Hypothalamus (tissue), 51 donors: ENCODE data around the gene KCNG1.
A peak's percentile ranks its signal among the peaks of the same experiment; 100 is the strongest.

Source experiments
- DNase-seq, 51 donors: peaks; one replicate each; lab custom pipeline; 2025; lab: John Stamatoyannopoulos, UW

KCNG1 gene

DNA sequence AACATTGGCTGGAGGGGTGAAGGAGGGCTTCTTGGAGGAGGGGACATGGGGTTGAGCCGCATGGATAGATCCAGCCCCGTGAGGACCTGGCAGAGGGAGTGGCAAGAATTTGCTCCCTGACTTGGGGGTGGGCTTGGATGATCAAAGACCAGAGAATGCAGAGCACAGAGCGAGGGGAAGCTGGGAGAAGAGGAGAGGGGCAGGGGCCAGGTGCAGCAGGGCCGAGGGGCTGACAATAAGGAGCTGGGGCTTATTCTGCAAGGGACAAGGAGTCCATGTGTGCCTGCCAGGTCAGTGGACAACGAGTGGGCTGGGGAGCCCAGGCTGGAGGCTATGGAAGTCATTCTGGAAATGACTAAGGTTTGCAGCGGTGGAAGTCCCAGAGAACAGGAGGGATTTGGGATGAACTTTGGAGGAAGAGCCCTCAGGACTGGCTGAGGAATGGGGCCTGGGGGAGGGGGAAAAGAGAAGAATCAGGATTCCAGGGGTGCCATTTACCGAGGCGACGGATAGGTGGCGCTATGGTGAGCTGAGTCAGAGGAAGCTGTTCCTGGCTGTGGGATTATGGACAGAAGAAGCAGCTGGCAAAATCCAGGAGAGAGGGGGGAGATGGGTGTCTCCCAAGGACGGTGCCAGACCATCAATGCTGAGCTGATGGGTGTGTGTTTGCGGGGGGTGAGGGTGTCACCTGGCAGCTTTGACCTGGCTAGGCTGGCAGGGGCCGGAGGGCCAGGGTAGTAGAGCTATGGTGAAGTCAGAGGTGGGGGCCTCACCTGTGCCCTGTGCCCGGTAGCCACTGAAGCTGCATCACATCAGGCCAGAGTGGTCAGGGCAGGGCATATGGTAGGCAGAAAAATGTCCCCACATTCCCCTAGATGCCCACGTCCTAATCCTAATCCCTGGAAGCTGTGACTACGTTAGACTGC, 7.8 kb downstream of the KCNG1 start:
- DNase-seq, result peak in 33 of 51 donors; percentile 2 to 66 (median 24)

DNA sequence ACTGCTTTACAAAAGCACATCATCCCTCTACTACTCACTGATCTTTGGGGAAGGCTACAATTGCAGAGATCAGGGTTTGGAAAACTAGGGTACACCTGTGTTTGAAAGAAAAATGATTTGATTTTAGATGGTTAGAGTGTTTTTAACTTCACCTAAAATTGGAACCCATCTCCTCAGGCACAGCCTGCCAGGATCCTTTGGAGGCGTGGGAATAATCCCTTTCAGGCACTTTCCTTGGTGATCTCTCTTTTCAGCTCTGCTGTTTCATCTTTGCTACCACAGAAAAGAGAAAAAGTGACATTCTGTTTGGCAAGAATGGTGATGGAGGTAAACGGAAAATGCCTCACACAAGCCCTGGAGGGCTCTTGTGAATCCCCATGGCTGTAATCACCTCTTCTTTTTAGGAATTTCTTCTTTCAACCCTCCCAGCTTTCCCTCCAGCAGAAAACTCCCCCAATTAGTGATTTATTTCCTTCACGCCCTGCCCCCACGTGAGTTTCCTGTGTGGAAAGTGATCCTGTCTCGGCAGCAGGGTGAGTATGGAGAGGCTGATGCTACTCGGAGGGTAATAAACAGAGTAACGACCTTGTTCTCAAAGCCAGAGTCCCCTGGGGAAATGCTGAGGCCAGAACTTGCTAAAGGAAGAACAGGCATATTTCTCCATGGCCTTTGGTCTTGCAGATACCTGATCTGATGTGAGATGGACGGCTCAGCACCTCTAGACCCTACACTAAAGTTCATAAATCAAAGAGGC, 9.2 kb downstream of the KCNG1 start:
- DNase-seq, result no peak

- DNase-seq, result no peak
These were observed 10.6 kb downstream of the KCNG1 start for GRCh38 chr20:51012357-51012756.

DNA sequence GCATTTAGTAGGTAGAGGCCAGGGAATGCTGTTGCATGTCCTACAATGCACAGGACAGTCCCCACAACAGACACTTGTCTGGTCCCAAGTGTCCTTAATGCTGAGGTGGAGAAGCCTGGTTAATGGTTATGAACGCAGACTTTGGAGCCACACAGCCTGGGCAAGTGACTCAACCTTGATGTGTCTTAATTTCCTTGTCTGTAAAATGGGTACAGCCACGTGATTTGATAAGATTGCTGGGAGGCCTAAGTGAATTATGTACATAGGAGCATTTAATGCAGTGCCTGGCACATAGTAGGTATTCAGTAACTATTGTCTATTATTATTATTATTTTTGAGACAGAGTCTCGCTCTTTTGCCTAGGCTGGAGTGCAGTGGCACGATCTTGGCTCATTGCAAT, 11.4 kb downstream of the KCNG1 start:
- no peak for DNase-seq

DNA sequence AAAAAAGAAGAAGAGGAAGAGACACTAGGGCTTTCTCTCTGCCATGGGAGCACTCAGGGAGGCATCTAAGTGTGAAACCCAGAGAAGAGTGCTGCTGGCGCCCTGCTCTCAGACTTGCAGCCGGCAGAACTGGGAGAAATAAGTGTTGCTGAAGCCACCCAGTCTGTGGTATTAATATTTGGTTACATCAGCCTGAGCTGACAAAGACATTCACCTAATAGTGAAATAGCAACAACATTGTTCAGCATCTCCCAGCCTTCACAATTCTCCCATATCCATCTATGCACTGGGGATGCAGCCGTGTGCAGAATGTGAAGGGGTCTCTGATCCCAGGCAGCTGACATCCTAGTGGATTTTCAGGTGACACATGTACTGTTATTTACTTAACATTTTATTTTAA, 12.0 kb downstream of the KCNG1 start:
- no peak for DNase-seq

DNA sequence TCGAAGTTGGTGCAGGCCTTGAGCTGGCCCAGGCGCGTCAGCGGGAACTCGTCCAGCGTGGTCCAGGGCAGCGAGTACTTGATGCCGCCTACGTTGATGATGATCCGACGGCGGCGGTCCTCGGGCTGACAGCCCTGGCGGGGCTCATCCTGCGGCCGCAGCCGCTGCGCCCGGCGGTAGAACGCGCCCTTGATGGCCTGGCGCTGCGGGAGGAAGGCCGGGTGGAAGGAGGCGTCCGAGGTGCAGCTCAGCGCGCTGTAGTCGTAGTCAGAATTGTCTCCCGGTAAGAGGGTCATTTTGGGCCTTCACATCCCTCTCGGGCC, 12.9 kb downstream of the KCNG1 start:
- no peak for DNase-seq

GRCh38 chr20:51009303-51010042, 13.4 kb downstream of the KCNG1 start:
- no peak for DNase-seq

GRCh38 chr20:51008718-51009117, 14.2 kb downstream of the KCNG1 start:
- DNase-seq, result no peak

DNA sequence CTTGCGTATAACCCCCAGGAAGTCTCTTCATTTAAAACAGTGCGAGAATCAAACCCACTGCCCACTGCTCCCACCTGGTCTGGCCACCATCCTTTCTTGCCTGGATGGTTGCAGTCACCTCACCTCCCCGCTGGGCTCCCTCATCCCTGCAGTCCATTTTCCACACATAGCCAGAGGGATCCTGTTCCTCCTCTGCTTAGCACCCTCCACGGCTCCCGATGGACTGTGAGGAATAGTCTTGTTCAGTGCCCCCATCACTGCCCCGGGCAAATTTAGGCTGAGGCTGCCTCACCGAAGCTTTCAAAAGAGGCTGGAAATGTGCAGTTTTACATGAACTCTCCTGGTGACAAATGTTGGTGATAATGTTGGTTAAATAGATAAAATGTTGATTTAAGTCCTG, 17.7 kb downstream of the KCNG1 start:
- DNase-seq, result no peak

DNA sequence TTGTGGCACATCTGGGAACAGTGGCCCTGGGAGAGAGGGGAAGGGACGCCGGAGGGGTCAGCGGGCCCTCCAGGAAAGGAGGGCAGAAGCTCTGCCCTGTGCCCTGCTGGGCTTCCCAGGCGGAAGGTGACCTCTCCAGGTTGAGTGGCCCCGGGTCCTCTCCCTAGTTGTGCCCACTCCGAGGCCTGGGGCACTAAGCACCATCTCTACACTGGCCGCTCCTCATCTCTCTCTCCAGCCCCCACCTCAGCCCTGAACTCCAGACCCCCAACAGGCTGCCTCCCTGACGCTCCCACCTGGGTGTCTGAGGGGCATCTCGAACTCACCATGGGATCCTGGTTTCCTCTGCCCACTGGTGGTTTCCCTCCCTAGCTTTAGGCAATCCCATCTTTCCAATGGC, 18.1 kb downstream of the KCNG1 start:
- no peak for DNase-seq

DNA sequence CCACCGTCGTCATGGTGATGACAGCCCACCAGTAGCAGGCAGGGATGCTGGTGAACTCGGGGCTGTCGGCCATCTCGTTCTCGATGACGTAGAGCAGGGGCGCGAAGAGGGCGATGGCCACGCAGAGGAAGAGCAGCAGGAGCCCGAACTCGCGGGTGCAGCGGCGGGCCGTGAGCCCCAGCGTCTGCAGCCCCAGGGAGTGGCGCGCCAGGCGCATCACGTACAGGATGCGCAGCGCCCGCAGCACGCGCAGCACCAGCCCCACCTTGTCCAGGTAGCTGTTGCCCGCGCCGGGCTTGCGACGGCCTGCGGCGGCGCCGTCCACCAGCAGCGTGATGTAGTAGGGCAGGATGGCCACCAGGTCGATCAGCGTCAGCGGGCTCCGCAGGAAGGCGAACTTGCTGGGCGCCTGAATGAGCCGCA, 18.6 kb downstream of the KCNG1 start:
- DNase-seq, result no peak

DNA sequence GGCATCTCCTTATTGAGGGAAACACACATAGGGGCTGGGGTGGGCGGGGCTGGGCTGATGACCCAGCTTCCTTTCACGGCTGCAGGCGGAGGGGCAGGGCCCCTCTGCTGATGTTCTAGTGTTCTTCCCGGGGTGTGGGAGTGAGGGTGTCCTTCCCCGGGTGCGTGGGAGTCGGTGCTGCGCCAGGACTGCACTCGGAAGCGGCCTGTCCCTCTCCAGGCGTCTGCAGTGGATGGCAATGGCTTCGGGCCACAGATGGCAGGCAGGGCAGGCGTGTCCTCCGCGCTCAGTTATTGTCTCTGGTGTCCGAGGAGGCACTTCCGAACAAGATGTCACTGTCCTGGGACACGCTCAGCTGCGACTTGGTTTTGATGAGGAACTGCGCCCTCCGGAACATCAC, 19.2 kb downstream of the KCNG1 start:
- DNase-seq, result no peak

GRCh38 chr20:51002633-51003032, 20.3 kb downstream of the KCNG1 start:
- no peak for DNase-seq

DNA sequence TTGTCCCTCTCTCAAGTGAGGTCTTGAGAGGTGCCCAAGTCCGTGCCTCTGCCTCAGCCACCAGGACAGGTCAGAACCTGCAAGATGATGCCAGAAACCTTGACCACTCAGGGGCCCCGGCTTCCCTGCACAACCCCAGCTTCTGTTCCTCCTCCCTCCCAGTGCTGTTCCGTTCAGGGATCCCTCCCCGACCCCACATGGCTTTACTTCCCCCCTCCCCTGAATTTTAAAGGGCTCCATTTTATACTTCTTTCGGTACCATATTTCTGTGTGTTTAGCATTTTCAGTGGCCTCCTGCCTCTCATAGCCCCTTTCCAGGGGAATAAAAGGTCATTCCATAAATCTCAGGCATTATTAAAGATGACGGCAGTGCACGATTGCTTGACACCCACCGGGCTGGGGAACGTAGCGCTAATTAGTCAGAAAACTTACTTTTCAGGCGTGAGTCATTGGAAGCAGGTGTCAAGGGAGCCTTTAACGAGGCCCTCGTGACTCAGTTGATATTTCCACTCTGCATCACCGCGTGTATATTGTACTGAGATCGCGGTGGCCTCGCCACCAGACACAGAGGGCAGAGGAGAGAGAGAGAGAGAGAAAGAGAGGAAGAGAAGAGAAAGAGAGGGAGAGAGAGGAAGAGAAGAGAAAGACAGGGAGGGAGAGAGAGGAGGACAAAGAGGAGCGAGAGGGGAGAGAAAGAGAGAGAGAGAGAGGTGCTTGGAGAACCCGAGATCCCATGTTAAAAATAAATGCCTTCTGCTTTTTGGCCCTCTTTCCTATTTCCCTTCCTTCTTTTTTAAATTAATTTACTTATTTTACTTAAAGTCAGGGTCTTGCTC, 21.3 kb downstream of the KCNG1 start:
- DNase-seq, result no peak

DNA sequence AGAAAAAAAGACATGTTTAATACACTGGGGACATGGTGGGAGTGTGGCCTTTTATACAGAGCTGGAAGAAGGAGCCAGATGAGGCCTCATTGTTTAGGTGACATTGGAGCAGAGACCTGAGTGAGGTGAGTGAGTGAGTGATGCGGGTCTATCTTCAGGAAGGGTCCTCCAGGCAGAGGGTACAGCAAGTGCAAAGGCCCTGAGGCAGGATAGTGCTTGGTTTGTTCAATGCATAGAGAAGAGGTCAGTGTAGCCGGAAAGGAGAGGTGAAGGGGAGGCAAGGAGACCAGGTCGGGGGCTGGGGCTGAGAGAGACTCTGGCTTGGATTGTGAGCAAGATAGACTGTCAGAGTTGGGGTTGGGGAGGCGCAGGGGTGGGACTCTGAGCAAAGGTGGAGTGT, 23.6 kb downstream of the KCNG1 start:
- no peak for DNase-seq

GRCh38 chr20:50996901-50997865, 25.7 kb downstream of the KCNG1 start:
- DNase-seq, result no peak

DNA sequence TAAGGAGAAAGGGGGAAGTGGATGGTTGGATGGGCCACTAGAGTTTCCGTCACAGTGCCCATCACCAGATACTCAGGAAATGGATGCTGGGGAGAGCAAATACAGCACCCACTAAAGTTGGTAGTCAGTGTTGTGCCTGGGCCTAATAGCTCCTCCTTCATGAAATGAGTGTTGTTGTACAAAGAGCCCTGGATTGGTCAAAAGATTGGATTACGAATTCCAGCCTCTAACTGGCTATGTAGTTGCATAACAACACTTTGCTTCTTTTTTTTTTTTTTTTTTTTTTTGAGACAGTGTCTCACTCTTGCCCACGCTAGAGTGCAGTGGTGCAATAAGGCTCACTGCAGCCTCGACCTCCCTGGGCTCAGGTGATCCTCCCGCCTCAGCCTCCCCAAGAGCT, 27.4 kb downstream of the KCNG1 start:
- DNase-seq, result no peak

DNA sequence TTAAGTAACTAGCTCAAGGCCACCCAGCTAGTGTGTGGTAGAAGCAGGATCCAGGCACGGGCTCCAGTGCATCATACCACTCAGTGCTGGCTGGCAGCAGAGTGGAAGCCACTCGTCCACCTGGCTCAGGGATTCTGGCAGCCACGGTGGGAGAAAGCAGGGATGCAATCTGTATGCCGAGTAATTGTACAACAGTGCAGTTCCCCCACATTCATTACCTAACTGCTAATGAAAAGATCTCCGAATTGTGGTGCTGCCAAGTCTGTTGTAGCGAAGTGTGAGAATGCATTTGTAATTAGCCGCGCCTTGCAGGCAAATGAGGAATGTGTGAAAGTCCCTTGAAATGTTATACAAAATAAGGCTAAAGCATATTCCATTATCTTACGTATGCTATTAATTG, 29.0 kb downstream of the KCNG1 start:
- DNase-seq, result no peak

DNA sequence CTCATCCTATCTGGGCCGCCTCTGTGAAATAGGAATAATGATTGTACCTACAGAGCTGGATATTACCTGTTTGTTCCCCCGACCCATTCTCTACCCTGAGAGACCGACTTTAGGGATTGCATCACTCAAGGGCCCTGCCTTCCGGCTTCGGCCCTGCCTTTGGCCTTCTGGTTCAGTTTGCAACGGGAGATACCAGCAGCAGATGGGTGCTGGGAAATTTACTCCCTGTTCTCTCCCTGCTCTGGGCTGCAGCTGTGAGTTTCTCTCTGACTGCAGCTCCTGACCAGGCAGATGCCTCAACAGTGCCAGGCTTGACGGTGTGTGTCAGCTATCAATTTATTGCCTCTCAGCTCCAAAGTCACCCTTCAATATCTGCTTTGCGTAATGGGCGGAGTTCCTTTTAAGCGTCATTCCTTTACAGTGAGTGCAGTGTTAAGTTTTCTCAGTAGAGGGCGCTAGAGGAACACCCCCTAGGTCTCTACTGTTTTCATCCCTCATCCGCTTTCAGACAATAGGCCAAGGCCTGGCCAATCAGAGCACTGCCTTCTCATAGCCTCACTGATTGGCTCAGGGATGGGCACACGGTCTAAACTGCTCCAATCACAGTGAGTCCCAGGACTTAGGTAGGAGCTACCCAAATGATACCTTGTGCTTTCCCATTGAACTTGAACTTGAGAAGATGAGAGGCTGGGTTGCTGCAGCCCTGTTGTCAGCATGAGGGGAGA, 30.0 kb downstream of the KCNG1 start:
- DNase-seq, result peak in 3 of 51 donors; percentile 2 to 3 (median 3)
